Ovary (tissue), 3 donors: Measurements from ENCODE around the gene UGCG.

Source experiments
- POLR2A ChIP-seq: fragments of 450-650 bp; IDR thresholded peaks from one replicate; pipeline ENCODE4 v1.6.1; 2017; ENCODE audit warnings: antibody characterized with exemption, mild to moderate bottlenecking, moderate library complexity
- TF ChIP-seq, protein P1 (sequence below), 3 donors: fragments of 450-650 bp in 2 of 3; fragments of 200-600 bp in 1 of 3; IDR thresholded peaks; one replicate each; pipeline versions ENCODE4 v1.5.1 to v1.8.0; 2016 to 2022; ENCODE audit warnings: antibody characterized with exemption in 3 of 3, mild to moderate bottlenecking in 1 of 3
- donor health status: DM: no; HTN: no; CAD: no.

DNA sequence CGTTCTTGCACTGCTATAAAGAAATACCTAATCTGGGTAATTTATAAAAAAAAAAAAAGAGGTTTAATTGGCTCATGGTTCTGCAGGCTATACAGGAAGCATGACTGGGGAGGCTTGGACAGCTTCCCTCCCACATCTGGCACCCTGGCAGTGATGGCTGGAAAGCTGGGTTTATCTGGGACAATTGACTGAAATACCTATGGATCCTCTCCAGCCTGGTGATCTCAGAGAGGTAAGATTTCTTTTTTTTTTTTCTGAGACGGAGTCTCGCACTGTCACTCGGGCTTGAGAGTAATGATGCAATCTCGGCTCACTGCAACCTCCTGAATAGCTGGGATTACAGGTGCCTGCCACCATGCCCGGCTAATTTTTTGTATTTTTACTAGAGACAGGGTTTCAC lies 22.7 kb upstream of the UGCG start:
- no peak for TF ChIP-seq POLR2A
- TF ChIP-seq, protein P1, sequence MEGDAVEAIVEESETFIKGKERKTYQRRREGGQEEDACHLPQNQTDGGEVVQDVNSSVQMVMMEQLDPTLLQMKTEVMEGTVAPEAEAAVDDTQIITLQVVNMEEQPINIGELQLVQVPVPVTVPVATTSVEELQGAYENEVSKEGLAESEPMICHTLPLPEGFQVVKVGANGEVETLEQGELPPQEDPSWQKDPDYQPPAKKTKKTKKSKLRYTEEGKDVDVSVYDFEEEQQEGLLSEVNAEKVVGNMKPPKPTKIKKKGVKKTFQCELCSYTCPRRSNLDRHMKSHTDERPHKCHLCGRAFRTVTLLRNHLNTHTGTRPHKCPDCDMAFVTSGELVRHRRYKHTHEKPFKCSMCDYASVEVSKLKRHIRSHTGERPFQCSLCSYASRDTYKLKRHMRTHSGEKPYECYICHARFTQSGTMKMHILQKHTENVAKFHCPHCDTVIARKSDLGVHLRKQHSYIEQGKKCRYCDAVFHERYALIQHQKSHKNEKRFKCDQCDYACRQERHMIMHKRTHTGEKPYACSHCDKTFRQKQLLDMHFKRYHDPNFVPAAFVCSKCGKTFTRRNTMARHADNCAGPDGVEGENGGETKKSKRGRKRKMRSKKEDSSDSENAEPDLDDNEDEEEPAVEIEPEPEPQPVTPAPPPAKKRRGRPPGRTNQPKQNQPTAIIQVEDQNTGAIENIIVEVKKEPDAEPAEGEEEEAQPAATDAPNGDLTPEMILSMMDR (IDR thresholded peaks at IDR 0.05) = no peak
